Ascending aorta (tissue), 2 donors: ENCODE measurements around the gene TNFAIP3. TPM values are rescaled to one million over a fixed set of nuclear protein-coding genes. Genes with fewer than 3 reads are reported as not detected.

ENCODE experiments used
- DNase-seq, 2 donors: peaks; one replicate each; pipeline ENCODE4 v3.0.0-alpha.2; 2019; ENCODE audit warnings: low spot score in 2 of 2
- H3K27ac ChIP-seq, 2 donors: fragments of 200-600 bp; sonication (generic); one replicate each; pipeline ENCODE4 v1.5.1; 2016 to 2017; ENCODE audit warnings: mild to moderate bottlenecking in 1 of 2
- H3K27me3 ChIP-seq: fragments of 200-600 bp; sonication (generic); one replicate; pipeline ENCODE4 v1.5.1; 2017
- H3K36me3 ChIP-seq, 2 donors: fragments of 200-600 bp; sonication (generic); one replicate each; pipeline ENCODE4 v1.5.1; 2016
- H3K4me1 ChIP-seq, 2 donors: fragments of 200-600 bp; sonication (generic); one replicate each; pipeline ENCODE4 v1.5.1; 2016 to 2017; ENCODE audit warnings: mild to moderate bottlenecking in 1 of 2
- H3K4me3 ChIP-seq, 2 donors: fragments of 200-600 bp; sonication (generic); one replicate each; pipeline ENCODE4 v1.5.1; 2016 to 2017; ENCODE audit warnings: mild to moderate bottlenecking in 1 of 2
- H3K9me3 ChIP-seq, 2 donors: fragments of 200-600 bp; sonication (generic); one replicate each; pipeline ENCODE4 v1.5.1; 2016
- CTCF ChIP-seq, 3 experiments: fragments of 200-600 bp in 2 of 3; fragments of 450-650 bp in 1 of 3; sonication (generic) in 2 of 3; IDR thresholded peaks; one replicate each; pipeline ENCODE4 v1.5.1; 2016 to 2019; ENCODE audit warnings: antibody characterized with exemption in 3 of 3, mild to moderate bottlenecking in 1 of 3, moderate library complexity in 1 of 3
- intact Hi-C: fragments of 100-400 bp; cut with DNase I; formaldehyde crosslinking; loops from one replicate; pipeline ENCODE4 v1.15.1; 2023
- total RNA-seq: library from RNA; depleted of rRNA; stranded (reverse); fragments of >200 nt; gene quantifications from one replicate; pipeline ENCODE4 v1.1.0, GENCODE V29; 2016

Gene TNFAIP3
- total RNA-seq, 1 donor from 2014 or later = 24.5 TPM

GRCh38 chr6:137852811-137853210 is 14.2 kb upstream of the TNFAIP3 start:
- intact Hi-C loops = no loop called here
- Histone ChIP-seq H3K36me3 (no peaks in the 10 kb centered on the region), H3K4me1 (peaks cover 0 to 5% of the 10 kb centered on the region in 2 donors), H3K4me3 (no peak overlapping the region), H3K27ac (no peak overlapping the region), H3K27me3 (no peaks in the 10 kb centered on the region), H3K9me3 (no peaks in the 10 kb centered on the region)
- no peak for DNase-seq
- TF ChIP-seq CTCF (IDR thresholded peaks at IDR 0.05) = no peak

GRCh38 chr6:137853569-137854213 is 13.4 kb upstream of the TNFAIP3 start:
- intact Hi-C loops = no loop called here
- no peak overlapping the region for H3K27ac ChIP-seq
- H3K36me3 ChIP-seq = no peaks in the 10 kb centered on the region
- TF ChIP-seq CTCF (IDR thresholded peaks at IDR 0.05) = no peak
- no peak for DNase-seq
- H3K27me3 ChIP-seq = no peaks in the 10 kb centered on the region
- no peaks in the 10 kb centered on the region for H3K9me3 ChIP-seq
- H3K4me1 ChIP-seq = peaks cover 0 to 3% of the 10 kb centered on the region in 2 donors
- no peak overlapping the region for H3K4me3 ChIP-seq

- no peak for TF ChIP-seq CTCF (IDR thresholded peaks at IDR 0.05)
- no peaks in the 10 kb centered on the region for H3K4me1 ChIP-seq
- no peaks in the 10 kb centered on the region for H3K9me3 ChIP-seq
- H3K27ac ChIP-seq = no peak overlapping the region
- intact Hi-C loops = no loop called here
- H3K4me3 ChIP-seq = no peak overlapping the region
- no peaks in the 10 kb centered on the region for H3K36me3 ChIP-seq
- DNase-seq = no peak
- no peaks in the 10 kb centered on the region for H3K27me3 ChIP-seq
Observed at GRCh38 chr6:137856138-137856898, 10.7 kb upstream of the TNFAIP3 start.

GRCh38 chr6:137859025-137859424 is 8.0 kb upstream of the TNFAIP3 start:
- H3K27me3 ChIP-seq = no peaks in the 10 kb centered on the region
- H3K4me3 ChIP-seq = no peak overlapping the region
- intact Hi-C loops = no loop called here
- TF ChIP-seq CTCF (IDR thresholded peaks at IDR 0.05) = no peak
- H3K9me3 ChIP-seq = no peaks in the 10 kb centered on the region
- no peaks in the 10 kb centered on the region for H3K36me3 ChIP-seq
- no peak for DNase-seq
- H3K27ac ChIP-seq = no peak overlapping the region
- H3K4me1 ChIP-seq = no peaks in the 10 kb centered on the region

- intact Hi-C loops = loop anchor here (10.0 kb wide), 1 partner anchor 544 kb away; the partner anchor contains the start of gene HEBP2
- no peak for DNase-seq
- Histone ChIP-seq H3K9me3 (no peaks in the 10 kb centered on the region), H3K4me1 (no peaks in the 10 kb centered on the region), H3K36me3 (no peaks in the 10 kb centered on the region), H3K4me3 (no peak overlapping the region), H3K27me3 (no peaks in the 10 kb centered on the region), H3K27ac (no peak overlapping the region)
- no peak for TF ChIP-seq CTCF (IDR thresholded peaks at IDR 0.05)
Observed at GRCh38 chr6:137860394-137861005, 6.6 kb upstream of the TNFAIP3 start.
